GM19043 (cell line): ENCODE results near the gene WNT8A.

Experiments used
- ATAC-seq: cut with Tn5 transposase; IDR thresholded peaks from one replicate; pipeline ENCODE4 v1.9.1; 2021; ENCODE audit warnings: low read depth; ENCODE audit not compliant: unreplicated experiment

The WNT8A gene

DNA sequence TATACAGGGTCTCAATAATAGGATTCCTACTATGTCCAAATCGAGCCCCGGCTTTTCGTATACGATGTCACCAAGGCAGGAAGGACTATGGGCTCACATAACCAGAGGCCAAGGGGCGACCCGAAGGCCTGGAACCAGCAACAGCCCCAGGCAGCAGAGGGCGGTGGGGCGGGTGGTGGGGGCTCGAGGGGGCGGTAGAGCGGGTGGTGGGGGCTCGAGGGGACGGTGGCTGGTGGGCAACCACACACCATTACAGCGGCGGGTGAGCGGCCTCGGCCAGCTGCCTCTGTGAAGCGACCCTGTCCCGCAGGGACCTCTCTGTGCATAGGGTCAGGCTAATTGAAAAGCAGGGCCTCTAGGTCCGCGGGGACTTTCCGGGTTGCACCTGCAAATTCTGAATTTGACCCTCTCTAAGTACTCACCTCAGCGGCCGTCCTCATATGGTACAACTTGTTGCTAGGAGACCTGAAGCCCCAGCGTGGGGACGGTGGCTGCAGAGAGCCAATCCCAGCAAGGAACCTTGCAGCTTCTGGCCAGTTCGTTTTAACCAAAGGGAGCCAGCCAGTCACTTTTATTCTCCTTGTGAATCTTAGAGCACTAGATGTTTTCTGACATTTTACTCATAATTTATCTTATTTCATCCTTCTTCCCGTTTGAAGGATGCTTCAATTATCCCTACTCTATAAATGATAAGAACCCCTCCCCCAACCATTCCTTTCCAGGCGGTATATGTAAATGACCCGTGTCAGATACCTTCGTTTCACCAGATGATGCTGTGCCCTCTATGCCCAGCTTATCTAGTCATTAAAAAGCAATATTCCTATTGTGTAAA lies 55.3 kb downstream of the WNT8A start, which contains the start of gene NME5:
Gene NME5 (minus strand): TSS at position 480 of the 832 bp plus-strand sequence. CDS start 648 bp downstream, outside the sequence.
- no peak for ATAC-seq

DNA sequence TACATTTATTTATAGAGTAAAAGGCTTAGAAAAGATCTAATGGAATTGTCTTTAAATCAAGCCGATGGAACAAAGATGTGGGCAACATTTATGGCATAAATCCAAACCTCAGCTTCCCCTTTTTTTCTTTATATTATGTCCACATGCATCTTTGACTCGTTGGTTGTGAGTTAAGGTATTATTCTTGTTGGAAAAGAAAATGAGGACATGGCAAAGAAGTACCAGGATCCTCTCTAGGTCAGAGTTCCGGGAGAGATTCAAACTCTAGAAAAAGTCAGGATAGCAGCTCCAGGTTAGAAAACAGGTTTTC lies 55.9 kb downstream of the WNT8A start:
- ATAC-seq = no peak

DNA sequence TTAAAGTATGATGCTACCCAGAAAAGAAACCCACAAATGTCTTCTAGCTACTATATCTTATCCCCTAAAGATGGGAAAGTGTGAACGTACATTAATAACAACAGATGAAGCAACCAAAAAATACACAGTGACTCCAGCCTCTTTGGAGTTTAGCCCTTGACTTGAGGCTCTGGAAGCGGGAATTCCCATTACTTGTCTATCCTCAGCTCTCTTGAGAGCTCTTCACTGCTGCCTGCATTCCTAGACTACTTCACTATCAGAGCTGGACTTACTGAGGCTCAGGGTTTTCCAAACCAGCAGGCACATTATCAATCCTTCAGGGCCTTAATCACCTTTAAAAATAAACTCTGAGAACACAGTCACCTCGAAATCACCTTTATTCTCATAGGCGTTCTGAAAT lies 56.4 kb downstream of the WNT8A start:
- ATAC-seq = no peak
